ENCODE results near the gene UGGT2.
"Not testable (repeated sequence)": the region's sequence is repeated elsewhere in the genome, so short reads cannot be mapped to it uniquely, and the experiment has no call there.

Gene UGGT2

DNA sequence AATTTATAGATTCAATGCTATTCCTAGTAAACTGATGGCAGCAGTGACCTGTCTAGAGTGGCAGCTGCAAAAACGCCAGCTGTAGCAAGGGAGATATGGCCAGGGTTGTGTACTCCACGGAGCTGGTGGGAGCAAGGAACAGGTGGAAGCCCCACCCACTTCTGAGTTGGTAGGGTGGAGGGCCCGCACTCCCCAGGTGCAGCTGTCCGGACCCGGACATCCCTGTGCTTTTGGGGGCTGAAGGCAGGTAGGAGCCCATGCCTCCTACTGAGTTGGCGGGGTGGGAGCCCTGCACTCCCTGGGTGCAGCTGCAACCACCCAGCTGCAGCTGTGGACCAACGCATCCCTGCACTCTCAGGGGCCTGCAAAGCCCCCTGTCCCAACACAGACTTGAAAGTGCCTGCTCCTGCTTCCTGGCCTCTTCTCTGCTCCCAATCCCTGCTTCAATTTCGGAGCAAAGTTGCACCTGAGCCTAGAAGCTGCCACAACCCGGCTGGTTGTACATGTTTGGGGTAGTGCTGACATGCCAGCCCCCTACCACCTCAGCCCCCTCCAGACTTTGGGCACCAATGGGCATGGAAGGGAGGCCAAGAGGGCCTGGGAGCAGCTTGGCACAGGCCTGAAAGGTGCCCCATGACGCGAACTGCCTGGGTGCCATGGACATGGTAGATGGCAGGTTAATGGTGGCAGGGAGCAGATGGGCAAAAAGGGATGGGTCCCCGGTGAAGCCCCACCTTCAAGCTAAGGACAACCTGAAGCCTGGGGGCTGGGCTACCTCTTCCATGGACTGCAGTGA, 19.8 kb downstream of the UGGT2 start:
- no peak for TF ChIP-seq ZNF274 (IDR thresholded peaks at IDR 0.05; ENCODE audit: low read depth, low read length)
- H3K4me3 ChIP-seq (ENCODE audit: low read length) = no peak overlapping the region

DNA sequence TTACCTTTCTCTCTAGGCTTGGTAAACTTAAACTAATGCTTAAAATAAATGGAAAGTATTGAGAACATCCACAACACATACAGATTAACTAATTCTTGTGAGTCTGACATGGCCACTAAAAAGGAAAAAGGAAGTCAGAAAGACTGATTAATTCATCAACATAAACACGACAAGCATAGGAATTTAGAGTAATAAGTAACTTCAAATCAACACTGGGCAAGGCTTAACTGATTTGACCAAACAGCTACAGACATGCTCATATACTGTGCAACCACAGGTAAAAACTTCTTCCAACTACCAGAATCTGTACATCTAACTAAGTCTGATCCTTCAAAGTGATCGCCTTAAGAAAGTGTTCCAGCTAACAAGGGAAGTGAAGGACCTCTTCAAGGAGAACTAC, 20.5 kb downstream of the UGGT2 start:
- no peak overlapping the region for H3K4me3 ChIP-seq (ENCODE audit: low read length)
- TF ChIP-seq ZNF274 (IDR thresholded peaks at IDR 0.05; ENCODE audit: low read depth, low read length) = no peak

- no peak overlapping the region for H3K4me3 ChIP-seq (ENCODE audit: low read length)
- no peak for TF ChIP-seq ZNF274 (IDR thresholded peaks at IDR 0.05; ENCODE audit: low read depth, low read length)
These were observed 24.2 kb downstream of the UGGT2 start for GRCh38 chr13:96029002-96029401.

DNA sequence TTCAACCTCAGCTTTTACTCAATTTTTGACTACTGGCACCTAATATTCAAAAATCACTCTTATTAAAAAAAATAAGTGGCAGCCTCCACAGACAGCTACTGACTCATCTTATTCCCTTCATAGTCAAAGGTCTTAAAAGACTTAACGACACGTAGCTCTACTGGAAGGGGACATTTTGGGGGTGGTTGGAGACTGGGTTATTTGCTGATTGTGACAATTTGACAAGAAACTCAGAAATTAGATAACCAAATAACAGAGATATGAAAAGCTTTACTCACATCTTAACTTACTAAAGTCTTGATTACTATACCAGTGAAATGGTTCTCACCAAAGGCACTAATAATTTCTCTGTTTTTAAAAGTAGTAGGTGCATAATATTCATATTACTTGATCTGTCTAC, 25.7 kb downstream of the UGGT2 start:
- TF ChIP-seq ZNF274 (IDR thresholded peaks at IDR 0.05; ENCODE audit: low read depth, low read length) = no peak

GRCh38 chr13:96025283-96025682, 27.9 kb downstream of the UGGT2 start:
- TF ChIP-seq ZNF274 (IDR thresholded peaks at IDR 0.05; ENCODE audit: low read depth, low read length) = no peak

More for the DNA sequence above, 25.7 kb downstream of the UGGT2 start:
- no peak overlapping the region for H3K4me3 ChIP-seq (ENCODE audit: low read length)

GRCh38 chr13:96020931-96021330, 32.3 kb downstream of the UGGT2 start:
- H3K4me3 ChIP-seq (ENCODE audit: low read length) = no peak overlapping the region
- no peak for TF ChIP-seq ZNF274 (IDR thresholded peaks at IDR 0.05; ENCODE audit: low read depth, low read length)

More at GRCh38 chr13:96025283-96025682, 27.9 kb downstream of the UGGT2 start:
- no peak overlapping the region for H3K4me3 ChIP-seq (ENCODE audit: low read length)

GRCh38 chr13:96020155-96020575, 33.0 kb downstream of the UGGT2 start:
- no peak overlapping the region for H3K4me3 ChIP-seq (ENCODE audit: low read length)
- no peak for TF ChIP-seq ZNF274 (IDR thresholded peaks at IDR 0.05; ENCODE audit: low read depth, low read length)

GRCh38 chr13:96018135-96018534, 35.1 kb downstream of the UGGT2 start:
- TF ChIP-seq ZNF274 (IDR thresholded peaks at IDR 0.05; ENCODE audit: low read depth, low read length) = no peak

DNA sequence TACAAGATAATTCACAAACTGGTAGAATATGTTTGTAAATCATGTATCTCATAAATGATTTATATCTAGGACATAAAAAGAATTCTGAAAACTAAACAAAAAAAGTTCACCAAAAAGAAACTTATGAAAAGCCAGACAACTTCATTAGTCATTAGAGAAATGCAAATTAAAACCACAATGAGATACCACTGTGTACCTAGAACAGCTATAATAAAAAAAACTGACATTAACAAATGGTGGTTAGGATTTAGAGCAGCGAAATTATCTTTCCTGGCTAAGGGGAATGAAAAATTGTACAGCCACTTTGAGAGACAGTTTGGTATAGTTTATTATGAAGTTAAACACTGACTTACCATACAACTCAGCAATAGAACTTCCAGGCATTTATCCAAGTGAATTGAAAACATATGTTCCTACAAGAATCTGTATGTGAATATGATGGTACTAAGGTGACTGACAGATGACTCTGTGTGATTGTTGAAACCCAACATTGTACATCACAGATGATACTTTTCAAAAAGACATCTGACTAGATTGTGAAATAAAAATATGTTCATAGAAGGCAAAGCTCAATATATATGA, 41.8 kb downstream of the UGGT2 start:
- no peak for TF ChIP-seq ZNF274 (IDR thresholded peaks at IDR 0.05; ENCODE audit: low read depth, low read length)
- H3K4me3 ChIP-seq (ENCODE audit: low read length) = no peak overlapping the region

More at GRCh38 chr13:96018135-96018534, 35.1 kb downstream of the UGGT2 start:
- no peak overlapping the region for H3K4me3 ChIP-seq (ENCODE audit: low read length)

GRCh38 chr13:96003304-96003703, 49.9 kb downstream of the UGGT2 start:
- H3K4me3 ChIP-seq (ENCODE audit: low read length) = no peak overlapping the region
- TF ChIP-seq ZNF274 (IDR thresholded peaks at IDR 0.05; ENCODE audit: low read depth, low read length) = no peak

DNA sequence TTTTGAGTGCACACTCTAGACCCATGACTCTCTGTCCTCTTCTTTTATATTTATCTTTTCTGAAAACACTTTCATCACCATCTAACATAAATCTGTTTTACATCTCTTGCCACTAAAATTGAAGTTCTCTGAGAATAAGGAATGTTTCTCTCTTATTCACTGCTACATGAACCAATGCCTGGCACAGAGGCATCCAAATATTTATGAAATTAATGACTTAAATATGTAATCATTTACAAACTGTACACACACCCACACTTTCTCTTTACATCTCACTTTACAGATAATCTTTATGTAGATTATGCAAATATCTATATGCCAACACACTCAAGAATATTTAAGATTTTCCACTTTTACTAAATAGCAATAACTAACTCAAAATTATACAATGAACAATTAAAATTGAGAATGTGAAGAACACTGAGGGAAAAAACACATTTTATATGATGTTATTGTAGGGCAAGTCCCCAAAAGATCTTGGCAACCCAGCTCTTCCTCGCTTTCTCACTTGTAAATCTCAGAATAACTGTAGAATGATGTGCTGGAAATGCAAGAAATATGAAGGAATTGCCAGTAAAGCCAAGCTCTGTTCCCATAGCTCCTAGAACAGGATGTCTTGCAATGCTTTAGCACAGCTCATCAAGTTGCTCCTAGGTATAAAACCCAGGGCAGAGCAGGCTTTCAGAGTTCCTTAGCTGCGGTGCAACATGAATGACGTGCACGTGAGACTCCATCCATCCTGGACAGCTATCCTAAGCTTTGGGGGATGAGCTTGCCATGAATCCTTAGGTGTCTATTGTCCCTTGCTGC, 50.7 kb downstream of the UGGT2 start:
- no peak for TF ChIP-seq ZNF274 (IDR thresholded peaks at IDR 0.05; ENCODE audit: low read depth, low read length)
- no peak overlapping the region for H3K4me3 ChIP-seq (ENCODE audit: low read length)

DNA sequence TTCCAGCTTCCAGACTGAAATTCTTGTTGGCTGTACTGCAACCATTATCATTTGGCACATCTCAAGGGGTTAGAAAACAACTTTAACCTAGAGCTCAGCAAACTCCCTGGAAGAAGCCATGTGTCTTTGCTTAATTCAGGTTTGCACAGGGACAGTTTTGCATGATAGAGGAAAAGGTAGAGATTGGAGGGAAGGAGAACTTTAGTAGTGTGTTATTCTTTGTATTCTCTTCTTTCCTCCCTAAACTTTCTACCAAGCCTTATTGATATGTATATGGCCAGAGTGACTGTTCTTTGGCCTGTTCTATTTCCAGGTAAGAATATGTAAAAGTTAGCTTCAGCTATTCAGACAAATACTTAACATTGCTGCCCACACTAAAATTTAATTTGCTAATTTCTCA, 53.1 kb downstream of the UGGT2 start:
- TF ChIP-seq ZNF274 (IDR thresholded peaks at IDR 0.05; ENCODE audit: low read depth, low read length) = no peak
- H3K4me3 ChIP-seq (ENCODE audit: low read length) = no peak overlapping the region

DNA sequence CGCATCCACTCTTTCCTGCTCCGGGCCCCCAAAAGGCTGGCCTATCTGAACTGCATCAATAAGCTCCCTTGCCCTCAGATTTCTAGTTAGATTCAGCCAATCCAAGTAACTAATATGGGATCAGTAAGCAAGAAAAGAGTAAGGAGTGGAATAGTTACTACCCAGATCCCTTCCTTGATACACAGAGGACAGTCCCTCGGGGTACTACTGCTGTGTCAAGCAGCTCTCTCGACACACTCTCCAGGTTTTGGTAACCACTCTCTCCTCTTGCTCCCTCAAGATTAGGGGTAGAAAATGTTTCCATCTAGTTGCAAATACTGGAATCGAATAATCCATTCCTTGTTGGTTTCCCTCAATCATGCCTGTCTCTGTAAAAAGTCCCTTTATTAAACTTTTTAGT, 65.4 kb downstream of the UGGT2 start:
- no peak overlapping the region for H3K4me3 ChIP-seq (ENCODE audit: low read length)
- no peak for TF ChIP-seq ZNF274 (IDR thresholded peaks at IDR 0.05; ENCODE audit: low read depth, low read length)

- no peak for TF ChIP-seq ZNF274 (IDR thresholded peaks at IDR 0.05; ENCODE audit: low read depth, low read length)
- no peak overlapping the region for H3K4me3 ChIP-seq (ENCODE audit: low read length)
These were observed 71.1 kb downstream of the UGGT2 start for GRCh38 chr13:95982144-95982543.

DNA sequence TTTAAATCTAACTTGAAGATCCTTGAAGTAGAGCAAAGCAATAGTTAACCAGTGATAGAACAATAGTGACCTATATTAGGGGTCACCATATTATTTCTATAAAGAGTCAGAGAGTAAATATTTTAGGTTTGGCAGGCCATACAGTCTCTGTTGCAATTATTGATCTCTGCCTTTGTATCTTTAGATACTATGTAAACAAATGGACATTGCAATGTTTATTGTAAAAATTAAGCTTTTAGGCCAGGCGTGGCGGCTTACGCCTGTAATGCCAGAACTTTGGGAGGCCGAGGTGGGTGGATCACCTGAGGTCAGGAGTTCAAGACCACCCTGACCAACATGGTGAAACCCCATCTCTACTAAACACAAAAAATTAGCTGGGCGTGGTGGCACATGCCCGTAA, 80.5 kb downstream of the UGGT2 start:
- H3K4me3 ChIP-seq (ENCODE audit: low read length) = not testable (repeated sequence)
